Glutamatergic neuron (in vitro differentiated cells): ENCODE results near the gene DYDC1. TPM values are rescaled to one million over a fixed set of nuclear protein-coding genes. Genes with fewer than 3 reads are reported as not detected.

ENCODE experiments used
- DNase-seq: peaks from one replicate; pipeline ENCODE4 v3.0.0; 2022
- H3K27ac Mint-ChIP-seq: one replicate; pipeline ENCODE4 v1.8.0; 2020; ENCODE audit warnings: mild to moderate bottlenecking, mixed read lengths, inconsistent platforms; ENCODE audit not compliant: unreplicated experiment
- H3K27me3 Mint-ChIP-seq: one replicate; pipeline ENCODE4 v1.8.0; 2020; ENCODE audit warnings: mild to moderate bottlenecking, moderate library complexity, mixed read lengths, inconsistent platforms; ENCODE audit not compliant: unreplicated experiment
- H3K36me3 Mint-ChIP-seq: one replicate; pipeline ENCODE4 v1.8.0; 2020; ENCODE audit warnings: mild to moderate bottlenecking, mixed read lengths, inconsistent platforms; ENCODE audit not compliant: unreplicated experiment
- H3K4me1 Mint-ChIP-seq: one replicate; pipeline ENCODE4 v1.8.0; 2020; ENCODE audit warnings: mild to moderate bottlenecking, low read depth, mixed read lengths, inconsistent platforms; ENCODE audit not compliant: unreplicated experiment
- H3K4me3 Mint-ChIP-seq: one replicate; pipeline ENCODE4 v1.8.0; 2020; ENCODE audit warnings: mild to moderate bottlenecking, mixed read lengths, inconsistent platforms; ENCODE audit not compliant: unreplicated experiment
- H3K9me3 Mint-ChIP-seq: one replicate; pipeline ENCODE4 v1.8.0; 2020; ENCODE audit warnings: mild to moderate bottlenecking, moderate library complexity, mixed read lengths, inconsistent platforms; ENCODE audit not compliant: unreplicated experiment
- CTCF ChIP-seq: fragments of 200-600 bp; sonication (generic); IDR thresholded peaks from one replicate; pipeline ENCODE4 v1.5.0; 2021; ENCODE audit not compliant: partially characterized antibody, unreplicated experiment
- total RNA-seq: library from RNA; stranded (reverse); fragmentation: NEBNext Ultra II Directional; extraction: Animal tissue kit (Norgen Biotek cat#: 25700); gene quantifications from one replicate; pipeline ENCODE4 v1.2.1, GENCODE V29; 2021; ENCODE audit not compliant: unreplicated experiment

DYDC1 gene
- total RNA-seq, 1 donor from 2014 or later, result not detected

- Mint-ChIP-seq H3K9me3 (no peaks in the 10 kb centered on the region), H3K27me3 (no peaks in the 10 kb centered on the region), H3K36me3 (no peaks in the 10 kb centered on the region), H3K4me1 (no peaks in the 10 kb centered on the region), H3K27ac (no peak overlapping the region), H3K4me3 (no peak overlapping the region)
- TF ChIP-seq CTCF, result no peak
- no peak for DNase-seq
These were observed 22.6 kb downstream of the DYDC1 start for GRCh38 chr10:80333983-80334382.

- Mint-ChIP-seq H3K9me3 (no peaks in the 10 kb centered on the region), H3K27ac (no peak overlapping the region), H3K36me3 (no peaks in the 10 kb centered on the region), H3K4me1 (peaks cover 4% of the 10 kb centered on the region), H3K4me3 (no peak overlapping the region), H3K27me3 (peaks cover 2% of the 10 kb centered on the region)
- DNase-seq, result no peak
- no peak for TF ChIP-seq CTCF
These were observed 31.6 kb downstream of the DYDC1 start for GRCh38 chr10:80324891-80325364.

- Mint-ChIP-seq H3K4me3 (no peak overlapping the region), H3K4me1 (peaks cover 4% of the 10 kb centered on the region), H3K27me3 (peaks cover 2% of the 10 kb centered on the region), H3K9me3 (no peaks in the 10 kb centered on the region), H3K27ac (no peak overlapping the region), H3K36me3 (no peaks in the 10 kb centered on the region)
- no peak for DNase-seq
- TF ChIP-seq CTCF, result no peak
These were observed 32.5 kb downstream of the DYDC1 start for GRCh38 chr10:80324086-80324485.

GRCh38 chr10:80323311-80323710, 33.2 kb downstream of the DYDC1 start:
- Mint-ChIP-seq H3K4me1 (peaks cover 4% of the 10 kb centered on the region), H3K27me3 (peaks cover 2% of the 10 kb centered on the region), H3K4me3 (no peak overlapping the region), H3K9me3 (no peaks in the 10 kb centered on the region), H3K27ac (no peak overlapping the region), H3K36me3 (no peaks in the 10 kb centered on the region)
- no peak for DNase-seq
- no peak for TF ChIP-seq CTCF

GRCh38 chr10:80322711-80323110, 33.8 kb downstream of the DYDC1 start:
- DNase-seq, result no peak
- Mint-ChIP-seq H3K27ac (no peak overlapping the region), H3K36me3 (no peaks in the 10 kb centered on the region)

More at GRCh38 chr10:80322711-80323110, 33.8 kb downstream of the DYDC1 start:
- H3K27me3 Mint-ChIP-seq, result peaks cover 2% of the 10 kb centered on the region
- no peak overlapping the region for H3K4me3 Mint-ChIP-seq
- TF ChIP-seq CTCF, result no peak
- H3K9me3 Mint-ChIP-seq, result no peaks in the 10 kb centered on the region
- peaks cover 4% of the 10 kb centered on the region for H3K4me1 Mint-ChIP-seq
